ENCODE measurements around the gene TBC1D10A.
"Not testable (repeated sequence)": the region's sequence is repeated elsewhere in the genome, so short reads cannot be mapped to it uniquely, and the experiment has no call there.

Gene TBC1D10A

DNA sequence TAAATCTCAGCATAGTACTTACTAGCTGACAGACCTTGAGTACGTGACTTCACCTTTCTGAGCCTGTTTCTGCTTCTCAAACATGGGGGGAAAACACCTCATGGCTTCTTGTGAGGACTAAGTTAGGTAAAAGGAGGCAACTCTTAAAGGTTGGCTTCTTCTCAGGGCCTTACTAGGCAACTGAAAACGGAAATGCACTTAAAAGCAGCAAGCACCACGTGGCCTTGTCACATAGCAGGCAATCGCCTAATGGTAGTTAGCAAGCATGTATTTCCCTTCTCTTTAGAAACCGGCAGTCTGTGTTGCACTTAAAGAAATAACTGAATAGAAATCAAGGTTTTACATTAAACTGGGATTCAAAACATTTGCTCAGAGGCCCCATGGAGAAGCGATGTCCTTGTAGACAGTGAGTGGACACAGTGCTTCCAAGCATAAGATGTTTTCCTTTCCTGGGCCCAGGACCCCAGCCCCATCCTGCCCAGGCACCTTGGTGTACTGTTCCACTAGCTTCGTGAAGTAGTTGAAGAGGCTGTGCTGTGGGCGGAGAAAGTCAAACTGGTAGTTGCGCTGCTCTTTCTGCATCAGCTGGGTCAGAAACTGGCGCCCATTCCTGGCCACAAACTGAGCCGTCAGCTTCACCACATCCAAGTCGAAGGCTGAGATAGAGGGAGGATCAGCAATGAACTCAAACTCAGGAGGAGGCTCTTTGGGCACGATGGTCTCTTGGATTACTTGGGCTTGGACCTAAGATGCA is 17.9 kb upstream of the TBC1D10A start:
- DNase-seq, result no peak

DNA sequence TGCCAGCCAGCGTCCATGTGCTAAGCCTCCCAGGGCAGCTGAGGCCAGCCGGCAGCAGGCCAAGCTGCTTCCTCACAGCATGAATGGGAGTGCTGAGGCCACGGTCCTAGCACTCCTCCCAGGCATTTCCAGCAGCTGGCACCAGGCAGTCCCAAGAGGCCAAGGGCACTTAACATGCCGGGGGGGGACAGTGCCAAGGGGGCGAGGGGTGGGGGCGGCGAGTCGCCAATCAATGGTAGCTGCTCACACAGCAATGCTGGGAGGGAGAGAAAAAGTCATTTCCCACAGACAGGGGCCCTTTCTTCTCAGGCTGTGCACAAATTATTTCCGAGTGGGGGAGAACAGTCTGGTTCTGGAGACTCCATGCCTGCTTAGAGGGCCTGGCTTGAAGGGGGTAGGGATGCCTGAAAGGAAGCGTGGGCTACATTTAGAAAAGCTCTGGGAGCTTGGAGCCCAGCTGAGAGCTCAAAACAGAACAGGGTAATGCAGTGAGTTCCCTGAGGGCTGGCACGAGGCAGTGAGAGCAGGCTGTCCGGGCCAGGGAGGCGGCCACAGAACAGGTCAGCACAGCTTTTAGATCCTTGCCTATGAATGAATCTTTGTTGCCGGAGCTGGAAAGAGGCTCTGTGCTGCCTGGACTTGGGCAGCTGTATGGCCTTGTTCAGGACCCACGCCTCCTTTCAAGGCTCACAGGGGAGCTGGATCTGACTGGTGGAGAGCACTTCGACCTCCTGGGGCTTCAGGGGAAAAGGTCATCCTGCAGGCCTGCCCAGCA is 14.4 kb upstream of the TBC1D10A start:
- DNase-seq, result no peak

DNA sequence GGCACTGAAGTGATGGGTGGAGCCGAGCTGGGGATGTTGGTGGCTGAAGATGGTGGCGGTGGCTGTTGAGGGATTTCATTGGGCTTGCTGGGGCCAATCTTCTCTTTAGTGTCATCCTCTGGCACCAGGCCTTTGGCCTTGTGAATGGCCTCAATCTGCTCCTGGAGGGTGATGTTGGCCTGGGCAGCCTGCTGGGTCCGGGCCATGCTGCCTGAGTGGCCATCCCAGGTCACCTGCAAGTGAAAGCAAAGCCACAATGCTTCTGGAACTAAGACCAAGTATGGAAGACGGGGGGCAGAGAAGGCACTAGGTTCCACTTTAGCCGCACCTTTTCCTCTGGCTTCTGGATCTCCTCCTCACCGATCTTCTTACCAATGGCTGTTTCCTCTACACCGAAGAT is 12.1 kb upstream of the TBC1D10A start:
- DNase-seq, result no peak

DNA sequence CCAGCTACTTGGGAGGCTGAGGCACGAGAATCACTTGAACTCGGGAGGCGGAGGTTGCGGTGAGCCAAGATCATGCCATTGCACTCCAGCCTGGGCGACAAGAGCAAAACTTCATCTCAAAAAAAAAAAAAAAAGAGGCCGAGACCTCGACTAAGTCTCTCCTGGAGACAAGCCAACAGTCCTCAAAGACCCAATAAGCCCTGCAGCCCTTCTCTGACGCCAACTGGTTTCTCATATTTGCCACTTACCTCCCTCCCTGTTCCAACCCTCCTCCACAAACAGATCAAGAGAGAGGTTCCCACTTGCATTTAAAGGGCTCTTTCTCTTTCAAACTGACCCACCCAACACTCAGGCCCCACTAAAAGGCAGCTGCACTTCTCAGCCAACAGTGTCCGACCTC is 11.6 kb upstream of the TBC1D10A start:
- DNase-seq, result not testable (repeated sequence)

DNA sequence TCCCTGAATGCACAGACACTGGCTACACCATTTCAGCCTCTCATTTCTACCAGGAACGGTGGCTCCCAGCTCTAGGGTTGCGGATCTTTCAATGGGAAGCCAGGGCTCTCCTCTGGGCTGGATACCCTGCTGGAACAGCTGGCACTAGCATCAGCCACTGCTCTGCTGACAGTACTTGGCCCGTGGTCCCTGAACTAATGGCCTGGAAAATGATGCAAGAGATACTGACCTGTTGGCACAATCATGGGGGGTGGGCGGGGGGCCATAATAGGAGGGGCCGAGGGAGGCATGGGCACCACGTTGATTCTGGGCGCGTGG is 10.7 kb upstream of the TBC1D10A start:
- DNase-seq, result no peak

DNA sequence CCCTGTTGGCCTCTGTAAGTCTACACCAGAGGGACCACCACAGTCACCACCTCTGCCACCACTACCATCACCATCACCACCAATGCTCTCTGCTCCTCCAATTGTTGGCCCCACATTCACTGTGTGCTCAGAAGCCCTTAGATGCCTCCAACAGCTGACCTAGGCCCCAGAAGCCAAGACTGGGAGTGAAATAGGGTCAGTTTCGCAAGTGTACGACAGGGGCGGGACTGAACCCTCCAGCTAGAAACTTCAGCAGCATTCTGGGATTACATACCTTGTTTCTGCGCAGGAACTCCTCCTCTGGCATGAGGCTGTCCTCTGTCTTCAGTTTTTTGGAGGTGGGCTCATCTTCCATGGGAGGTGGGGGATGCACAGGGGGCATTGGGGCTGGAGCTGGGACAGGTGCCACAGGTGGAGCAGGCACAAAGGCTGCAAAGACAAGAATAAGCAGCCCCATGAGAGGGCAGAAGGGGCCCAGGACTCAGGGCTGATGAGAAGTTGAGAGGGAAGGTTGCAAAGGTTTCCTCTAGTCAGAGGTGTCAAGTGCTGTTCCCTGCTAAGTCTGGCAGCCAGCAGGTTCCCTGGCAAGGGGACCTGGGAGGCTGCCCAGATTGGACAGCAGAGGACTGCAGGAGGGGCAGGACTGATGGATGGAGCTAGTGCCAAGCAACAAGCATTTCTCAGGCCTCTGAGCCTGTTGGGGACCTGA is 10.2 kb upstream of the TBC1D10A start:
- DNase-seq, result no peak

DNA sequence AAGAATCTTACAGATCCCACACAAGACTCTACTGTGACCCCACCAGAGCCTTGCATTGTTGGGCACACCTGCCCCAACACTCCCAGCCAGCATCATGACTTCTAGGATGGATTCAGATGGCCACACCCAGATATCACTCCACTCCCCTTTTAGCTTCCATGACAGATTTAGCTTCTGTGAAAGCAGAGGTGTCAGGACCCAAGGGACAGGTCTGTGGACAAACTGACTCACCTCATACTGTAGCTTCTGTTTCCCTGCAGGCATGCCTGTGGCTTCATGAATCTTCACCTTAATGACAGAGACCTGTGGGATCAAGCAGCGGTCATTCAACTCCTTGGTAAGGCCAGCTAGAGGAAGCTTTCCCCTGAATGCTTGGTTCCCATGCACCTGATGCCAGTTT is 8.5 kb upstream of the TBC1D10A start:
- DNase-seq, result no peak

DNA sequence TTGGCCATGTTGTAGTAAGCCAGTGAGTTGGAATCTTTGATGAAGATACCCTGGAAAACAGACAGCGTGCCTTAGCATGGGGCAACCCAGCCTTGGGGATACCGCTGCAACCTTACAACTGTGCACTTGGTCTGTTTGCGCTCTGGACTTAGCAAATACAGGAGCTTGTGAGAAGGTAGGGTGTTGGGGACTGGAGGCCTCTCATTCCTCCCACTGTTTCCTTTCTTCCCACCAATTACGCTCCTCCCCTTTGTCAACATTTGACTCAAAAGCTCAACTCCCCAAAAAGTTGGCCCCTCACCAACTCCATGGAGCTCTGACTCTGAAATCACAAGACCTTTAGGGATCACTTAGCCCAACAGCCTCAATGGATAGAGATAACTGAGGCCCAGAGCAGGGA is 7.9 kb upstream of the TBC1D10A start:
- no peak for DNase-seq

DNA sequence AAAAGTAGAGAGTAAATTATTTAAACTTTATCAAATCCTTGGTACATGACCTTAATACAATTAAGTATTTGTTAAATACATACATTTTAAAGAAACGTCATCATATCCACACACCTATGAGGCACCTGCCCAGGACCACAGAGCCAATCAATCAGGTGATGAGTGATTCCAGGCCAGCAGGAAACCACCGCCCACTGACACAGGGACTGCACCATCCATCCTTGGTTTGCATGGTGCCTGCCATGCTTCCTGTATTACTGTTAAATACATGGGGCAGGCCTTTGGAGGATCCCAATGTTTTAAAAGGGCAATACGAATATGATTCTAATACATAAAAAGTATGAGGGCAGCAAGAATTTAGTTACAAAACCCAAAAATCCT is 7.0 kb upstream of the TBC1D10A start:
- DNase-seq, result no peak

DNA sequence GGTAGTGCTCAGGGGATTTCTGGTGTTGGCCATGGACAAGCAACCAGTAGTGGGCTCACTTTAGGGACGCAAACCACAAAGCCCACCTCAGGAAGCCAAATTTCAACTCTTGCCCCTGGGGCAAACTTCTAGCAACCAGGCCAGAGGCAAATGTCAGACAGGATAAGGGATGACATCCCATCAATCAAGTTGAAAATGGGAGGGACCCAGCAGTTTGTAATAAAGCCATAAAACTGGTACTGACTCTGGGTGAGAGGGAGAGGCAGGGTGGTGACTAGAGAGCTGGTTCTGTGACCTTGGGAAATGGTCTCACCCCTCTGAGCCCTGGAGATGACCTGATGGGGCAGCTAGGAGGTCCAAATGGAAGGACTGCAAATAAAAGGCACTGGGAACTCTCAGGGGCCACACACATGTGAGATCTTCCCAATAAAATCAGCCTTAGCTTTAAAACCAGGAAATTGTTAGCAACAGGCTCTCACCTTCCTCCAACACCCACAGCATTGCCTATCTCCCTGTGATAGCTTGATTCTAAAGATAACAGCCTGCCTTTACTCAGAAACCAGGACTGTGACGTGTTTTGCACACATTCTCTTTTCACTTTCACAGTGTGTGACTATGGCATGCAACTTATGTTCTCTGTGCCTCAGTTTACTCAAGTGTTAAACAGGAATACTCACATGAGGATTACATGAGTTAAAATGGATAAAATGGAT is 6.4 kb upstream of the TBC1D10A start:
- no peak for DNase-seq

DNA sequence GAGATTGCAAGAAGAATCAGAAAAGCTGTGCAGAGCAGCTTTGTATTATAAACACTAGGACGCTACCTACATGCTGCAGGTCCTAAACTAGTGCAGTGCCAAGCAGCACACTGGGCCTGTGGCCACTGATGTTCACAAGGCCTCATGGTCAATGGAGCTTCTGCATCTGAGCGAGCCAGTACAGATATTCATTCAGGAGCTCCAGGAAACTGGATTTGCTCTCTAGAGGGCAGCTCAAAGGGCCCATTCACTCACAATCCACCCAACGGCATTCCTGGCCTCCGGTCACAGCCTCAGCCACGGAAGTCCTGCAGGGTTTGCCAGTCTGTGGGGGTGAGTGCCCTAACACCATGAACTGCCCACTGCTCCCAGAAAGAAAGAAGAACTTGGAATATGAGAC is 5.8 kb upstream of the TBC1D10A start:
- DNase-seq, result no peak

DNA sequence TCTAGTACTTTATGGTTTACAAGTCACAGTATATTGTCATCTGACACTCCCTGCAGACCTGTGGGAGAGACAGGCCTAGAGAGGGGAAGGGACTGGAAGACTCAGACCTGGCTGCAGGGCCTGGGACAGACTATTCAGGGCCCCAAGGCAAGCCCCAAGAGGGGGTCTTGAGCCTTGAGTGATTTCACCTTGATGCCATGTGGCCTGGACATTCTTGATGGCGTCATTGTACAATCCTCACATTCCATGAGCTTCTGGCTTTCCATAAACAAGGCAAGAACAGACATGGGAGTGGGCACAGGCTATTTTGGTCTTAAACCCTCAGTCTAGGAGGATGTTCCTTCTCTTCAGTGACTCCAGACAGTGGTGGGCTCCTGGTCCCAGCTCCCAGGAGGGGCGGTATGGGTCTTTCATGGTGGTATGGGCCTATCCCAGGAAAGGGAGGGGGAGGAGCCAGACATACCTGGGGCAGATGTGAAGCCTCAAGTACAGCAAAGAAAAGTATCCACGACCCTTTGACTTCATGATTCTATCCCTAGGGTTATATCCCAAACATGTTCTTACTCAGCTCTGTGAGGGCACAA is 1.8 kb upstream of the TBC1D10A start:
- no peak for DNase-seq

DNA sequence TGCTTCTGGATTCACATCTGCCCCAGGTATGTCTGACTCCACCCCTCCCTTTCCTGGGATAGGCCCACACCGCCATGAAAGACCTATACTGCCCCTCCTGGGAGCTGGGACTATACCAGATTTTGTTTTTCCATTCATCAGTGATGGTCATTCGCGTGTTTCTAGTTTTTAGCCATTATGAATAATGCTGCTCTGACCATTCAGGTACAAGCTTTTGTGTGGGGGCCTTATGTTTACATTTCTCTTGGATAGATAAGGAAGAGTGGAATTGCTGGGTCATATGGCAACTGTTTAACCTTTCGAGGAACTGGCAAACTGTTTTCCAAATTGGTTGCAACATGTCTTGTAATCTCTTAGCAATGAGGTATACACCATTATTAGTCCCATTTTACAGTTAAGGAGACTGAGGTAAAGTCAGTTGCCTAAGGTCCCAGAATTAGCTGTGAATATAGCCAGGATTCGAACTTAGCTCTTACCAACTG is 1.2 kb upstream of the TBC1D10A start:
- DNase-seq, result no peak

DNA sequence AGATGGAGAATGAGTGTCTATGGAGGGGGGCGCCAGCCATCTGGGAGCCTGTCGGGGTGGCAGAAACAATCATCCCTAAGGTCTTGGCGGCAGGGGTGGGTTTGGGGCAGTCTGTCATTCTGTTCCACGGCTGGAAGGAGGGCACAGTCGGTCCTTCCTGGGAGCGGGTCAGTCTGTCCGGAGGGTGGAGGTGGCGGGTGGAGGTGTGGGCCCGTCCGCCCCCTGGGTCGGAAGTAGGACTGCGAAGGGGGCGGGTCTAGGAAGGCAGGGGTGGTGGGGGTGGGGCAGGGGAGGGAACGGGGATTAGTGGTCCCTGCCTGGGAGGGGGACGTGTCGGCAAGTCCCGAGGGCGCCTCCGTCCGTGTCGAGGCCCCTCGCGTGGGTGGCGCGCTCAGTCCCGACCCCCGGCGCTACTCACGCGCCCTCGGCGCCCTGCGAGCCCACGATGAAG is 461 bp downstream of the TBC1D10A start:
- DNase-seq, result no peak

DNA sequence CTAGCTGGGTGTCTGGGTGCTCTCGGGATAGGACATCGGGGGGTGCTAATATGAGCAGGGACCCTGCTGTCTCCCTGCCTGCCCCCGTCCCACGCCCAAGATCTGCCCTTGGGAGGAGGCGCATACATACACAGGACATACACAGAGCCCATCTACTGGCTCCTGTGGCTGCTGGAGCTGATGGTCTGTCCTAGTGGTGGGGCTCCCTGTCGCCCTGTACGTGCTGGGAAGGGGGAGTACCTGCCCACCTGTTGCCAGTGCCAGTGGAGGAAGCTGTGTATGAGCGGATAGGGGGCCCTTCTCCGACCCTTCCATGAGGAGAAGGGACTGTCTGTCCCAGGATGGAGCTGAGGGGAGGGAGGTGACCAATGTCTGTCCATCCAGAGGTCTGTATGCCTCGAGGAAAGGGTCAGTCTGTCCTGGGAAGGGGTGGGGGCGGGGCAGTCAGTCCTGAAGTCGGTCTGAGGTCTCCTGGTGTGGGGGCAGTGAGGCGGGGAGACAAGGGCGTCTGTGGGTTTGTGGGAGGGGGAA is 952 bp downstream of the TBC1D10A start:
- no peak for DNase-seq

DNA sequence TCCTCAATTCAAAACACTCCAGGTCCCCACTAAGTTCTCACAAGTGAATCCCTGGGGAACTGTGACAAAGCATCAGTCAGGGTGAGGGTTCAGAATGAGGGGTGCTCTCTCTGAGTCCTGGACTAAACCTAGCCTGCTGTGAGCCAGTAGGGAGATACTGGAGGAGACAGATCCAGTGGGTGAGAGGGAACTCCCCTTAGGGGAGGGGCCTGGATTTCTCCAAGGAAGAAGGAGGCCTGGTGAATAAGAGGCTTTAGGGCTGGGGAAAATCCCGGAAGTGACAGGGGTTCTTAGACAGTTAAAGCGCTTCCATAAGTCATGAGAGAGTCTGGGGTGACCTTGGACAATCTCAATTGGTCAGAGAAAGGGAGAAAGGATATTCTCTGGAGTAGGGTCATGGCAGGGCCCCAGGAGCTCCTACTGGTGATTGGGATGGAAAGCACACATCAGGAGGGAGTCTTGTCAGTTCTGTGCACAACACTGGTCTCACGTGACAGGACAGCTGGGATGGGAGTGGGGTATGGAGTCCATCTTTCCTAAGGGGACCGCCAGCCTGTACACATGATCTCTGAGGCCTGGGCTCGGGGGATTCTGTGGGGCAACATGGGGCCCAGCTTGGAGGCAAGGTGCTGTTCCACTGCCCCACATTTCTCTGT is 1.5 kb downstream of the TBC1D10A start:
- DNase-seq, result no peak

DNA sequence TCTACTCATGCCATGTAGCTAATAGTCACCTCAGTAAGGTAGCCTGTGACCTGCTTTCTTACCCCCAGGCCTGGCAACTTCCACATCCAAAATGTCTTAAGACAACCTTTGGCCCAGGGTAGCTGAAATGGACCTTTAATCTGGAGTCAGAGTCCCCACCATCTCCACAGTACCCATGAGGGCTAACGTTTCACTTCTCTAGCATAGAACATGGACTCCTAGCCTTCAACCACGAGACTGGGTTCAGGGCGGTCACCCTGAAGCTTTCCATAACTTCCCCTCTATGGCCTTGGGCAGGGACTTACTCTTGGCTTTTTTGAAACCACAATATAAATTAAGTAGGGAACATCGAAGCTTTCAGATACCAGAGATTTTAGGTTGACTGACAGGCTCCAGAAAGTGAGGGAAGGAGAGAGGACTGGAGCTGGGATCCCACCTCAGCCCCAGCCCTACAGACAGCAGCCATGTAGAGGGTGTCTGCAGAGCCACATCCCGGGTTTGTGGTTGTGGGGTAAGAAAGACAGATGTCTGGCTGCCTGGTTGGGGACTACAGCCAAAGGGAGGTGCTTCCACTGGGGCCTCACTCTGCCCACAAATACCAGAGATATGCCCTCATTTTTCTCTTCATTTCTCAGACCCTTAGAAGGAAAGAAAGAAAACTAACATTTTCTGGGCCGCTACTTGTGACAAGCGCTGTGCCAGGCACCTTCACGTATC is 2.6 kb downstream of the TBC1D10A start:
- DNase-seq, result no peak

DNA sequence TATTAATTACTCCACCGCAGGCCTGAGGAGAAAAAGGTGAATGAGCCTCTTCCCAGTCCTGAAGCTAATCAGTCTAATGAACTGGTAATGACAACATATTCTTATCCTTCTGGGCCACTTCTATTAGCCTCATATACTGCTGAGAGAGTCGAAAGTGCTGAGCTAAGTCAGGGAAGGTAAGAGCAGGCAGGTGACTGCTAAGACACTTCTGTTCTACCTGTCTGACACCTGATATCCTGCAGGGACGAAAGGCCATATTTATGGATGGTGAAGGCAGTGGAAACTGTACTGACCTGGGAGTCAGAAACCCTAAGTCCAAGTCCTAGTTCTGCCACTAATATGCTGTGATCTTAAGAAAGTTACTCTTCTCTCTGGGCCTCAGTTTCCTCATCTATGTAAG is 3.5 kb downstream of the TBC1D10A start:
- DNase-seq, result no peak

DNA sequence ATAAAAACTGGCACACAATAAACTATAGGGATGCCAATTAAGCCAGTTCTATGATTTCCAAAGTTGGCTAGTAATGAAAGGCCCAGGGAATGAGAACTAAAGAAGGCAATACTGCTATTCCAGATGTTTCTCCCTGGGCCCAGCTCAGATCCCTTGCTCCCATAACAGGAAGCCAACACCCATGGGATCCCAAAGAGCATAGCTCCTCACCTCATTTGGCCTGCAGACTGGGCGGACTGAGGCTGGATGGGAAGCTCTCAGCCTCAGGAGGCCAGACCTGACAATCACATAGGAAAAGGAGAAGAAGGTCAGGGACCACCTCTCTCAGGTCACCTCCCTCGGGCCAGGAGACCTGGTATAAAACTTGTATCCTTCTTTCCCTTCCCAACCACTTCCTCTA is 5.3 kb downstream of the TBC1D10A start:
- DNase-seq, result no peak

DNA sequence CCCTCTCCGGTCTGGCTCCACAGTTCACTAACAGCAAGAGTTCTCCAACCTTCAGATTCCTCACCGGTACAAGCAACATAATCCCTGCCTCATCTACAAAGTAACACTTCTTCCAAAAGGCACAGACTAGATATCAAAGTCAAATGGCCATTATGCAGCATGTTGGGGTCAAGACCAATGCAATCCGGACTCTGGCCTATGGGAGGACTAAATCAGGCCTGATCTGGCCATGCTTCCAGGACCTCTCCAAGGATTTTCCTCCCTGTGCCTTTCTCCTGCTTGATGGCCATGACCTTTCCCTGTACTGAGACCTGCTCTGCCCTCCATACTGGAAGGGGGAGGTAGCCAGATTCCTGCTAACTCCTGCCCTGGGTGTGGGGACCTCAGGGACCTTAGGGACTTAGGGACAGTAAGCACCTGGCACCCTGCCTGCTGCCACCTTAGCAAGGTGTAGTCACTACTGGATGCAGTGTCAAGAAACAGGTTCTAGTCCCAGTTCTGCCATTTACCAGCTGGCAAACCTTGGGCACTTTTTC is 6.7 kb downstream of the TBC1D10A start:
- DNase-seq, result no peak

DNA sequence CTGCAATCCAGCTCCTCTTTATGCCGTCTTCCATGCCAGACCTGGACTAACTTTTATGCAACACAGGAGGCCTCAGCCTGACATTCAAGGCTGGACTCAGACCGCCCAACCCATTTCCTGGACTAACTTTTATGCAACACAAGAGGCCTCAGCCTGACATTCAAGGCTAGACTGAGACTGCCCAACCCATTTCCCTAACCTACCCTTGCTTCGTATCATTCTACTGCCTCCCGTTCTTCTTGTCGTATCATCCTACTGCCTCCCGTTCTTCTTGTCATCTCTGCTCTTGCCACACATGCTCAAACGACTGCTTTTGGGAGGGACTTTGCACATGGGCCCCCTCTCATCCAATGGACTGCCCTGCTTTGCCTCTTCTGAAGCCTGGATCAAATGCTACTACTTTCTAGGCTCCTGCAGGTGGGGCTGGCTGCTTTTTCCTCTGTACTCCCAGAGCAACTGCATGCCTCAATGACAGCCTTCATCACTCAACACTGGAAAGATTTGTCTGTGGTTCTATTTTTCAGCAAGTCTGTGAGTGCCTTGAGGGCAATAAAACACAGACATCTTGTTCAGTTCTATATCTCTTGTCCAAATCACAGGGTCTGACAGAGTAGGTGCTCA is 7.8 kb downstream of the TBC1D10A start:
- no peak for DNase-seq
